ENCODE measurements around the gene COPS3. TPM values are rescaled to one million over a fixed set of nuclear protein-coding genes. Genes with fewer than 3 reads are reported as not detected.

COPS3 gene
- total RNA-seq, 4 donors from 2014 or later: 28.9 to 78.2 (median 60.0) TPM

DNA sequence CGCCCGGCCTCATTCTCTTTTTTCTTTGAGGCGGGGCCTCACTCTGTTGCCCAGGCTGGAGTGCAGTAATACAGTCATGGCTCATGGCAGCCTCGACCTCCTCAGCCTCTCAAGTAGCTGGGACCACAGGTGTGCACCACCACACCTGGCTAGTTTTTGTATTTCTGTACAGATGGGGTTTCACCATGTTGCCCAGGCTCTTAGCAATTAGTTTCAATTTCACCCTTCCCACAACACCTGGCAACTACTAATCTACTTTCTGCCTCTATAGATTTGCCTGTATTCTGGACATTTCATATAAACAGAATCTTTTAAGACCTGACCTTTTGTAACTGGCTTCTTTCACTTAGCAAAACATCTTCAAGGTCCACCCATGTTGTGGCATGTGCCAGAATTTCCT lies 14.1 kb upstream of the COPS3 start:
- Histone ChIP-seq H3K4me3 (no peak overlapping the region), H3K27ac (peak overlapping the region in 1 of 4 donors; percentile 12), H3K27me3 (no peaks in the 10 kb centered on the region), H3K9me3 (no peaks in the 10 kb centered on the region), H3K36me3 (no peaks in the 10 kb centered on the region), H3K4me1 (no peaks in the 10 kb centered on the region)
- no peak for DNase-seq
- intact Hi-C loops (cut with DNase I; ENCODE audit: low total_unique reads): no loop called here
- TF ChIP-seq POLR2AphosphoS5 (IDR thresholded peaks at IDR 0.05) (no peak), POLR2A (IDR thresholded peaks at IDR 0.05) (no peak), EP300 (IDR thresholded peaks at IDR 0.05; ENCODE audit: low read depth) (no peak)
- TF ChIP-seq, protein P1, sequence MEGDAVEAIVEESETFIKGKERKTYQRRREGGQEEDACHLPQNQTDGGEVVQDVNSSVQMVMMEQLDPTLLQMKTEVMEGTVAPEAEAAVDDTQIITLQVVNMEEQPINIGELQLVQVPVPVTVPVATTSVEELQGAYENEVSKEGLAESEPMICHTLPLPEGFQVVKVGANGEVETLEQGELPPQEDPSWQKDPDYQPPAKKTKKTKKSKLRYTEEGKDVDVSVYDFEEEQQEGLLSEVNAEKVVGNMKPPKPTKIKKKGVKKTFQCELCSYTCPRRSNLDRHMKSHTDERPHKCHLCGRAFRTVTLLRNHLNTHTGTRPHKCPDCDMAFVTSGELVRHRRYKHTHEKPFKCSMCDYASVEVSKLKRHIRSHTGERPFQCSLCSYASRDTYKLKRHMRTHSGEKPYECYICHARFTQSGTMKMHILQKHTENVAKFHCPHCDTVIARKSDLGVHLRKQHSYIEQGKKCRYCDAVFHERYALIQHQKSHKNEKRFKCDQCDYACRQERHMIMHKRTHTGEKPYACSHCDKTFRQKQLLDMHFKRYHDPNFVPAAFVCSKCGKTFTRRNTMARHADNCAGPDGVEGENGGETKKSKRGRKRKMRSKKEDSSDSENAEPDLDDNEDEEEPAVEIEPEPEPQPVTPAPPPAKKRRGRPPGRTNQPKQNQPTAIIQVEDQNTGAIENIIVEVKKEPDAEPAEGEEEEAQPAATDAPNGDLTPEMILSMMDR (IDR thresholded peaks at IDR 0.05): no peak
- 92% methylated on average over 4 of the region's 4 CpGs; no CpG with 5 or more reads in 1 of the 2 donors for WGBS, 2 donors (ENCODE audit: low coverage in 1 of 2)
- in situ Hi-C loops (cut with MboI; ENCODE audit: low pct_ligation_motif_present in 1 of 4, low pct_unique_long_range_greater_than_20kb in 1 of 4, low sequenced_read_pairs in 3 of 4): no loop called here

DNA sequence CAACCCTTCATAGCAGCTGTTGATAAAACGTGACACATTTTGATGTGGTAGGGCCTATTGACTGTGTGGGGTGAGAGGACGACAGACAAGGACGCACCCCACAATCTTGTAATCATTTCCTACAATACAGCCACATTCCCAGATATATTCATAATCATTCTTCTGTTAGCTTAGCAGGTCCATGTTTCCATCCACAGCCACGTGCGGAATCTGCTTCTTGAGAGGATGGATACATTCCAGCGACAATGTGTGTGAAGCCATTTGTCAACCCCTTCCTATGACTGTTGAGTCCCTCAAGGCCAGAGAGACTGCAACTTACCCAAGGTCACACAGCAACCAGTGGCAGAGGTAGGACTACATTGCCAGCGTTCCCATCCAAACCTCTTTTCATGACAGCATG lies 8.7 kb upstream of the COPS3 start:
- in situ Hi-C loops (cut with MboI; ENCODE audit: low pct_ligation_motif_present in 1 of 4, low pct_unique_long_range_greater_than_20kb in 1 of 4, low sequenced_read_pairs in 3 of 4) (no loop called here), intact Hi-C loops (cut with DNase I; ENCODE audit: low total_unique reads) (no loop called here)
- DNase-seq: no peak
- no peaks in the 10 kb centered on the region for H3K27me3 ChIP-seq
- no peaks in the 10 kb centered on the region for H3K4me1 ChIP-seq
- no peaks in the 10 kb centered on the region for H3K9me3 ChIP-seq
- H3K27ac ChIP-seq: no peak overlapping the region
- TF ChIP-seq EP300 (IDR thresholded peaks at IDR 0.05; ENCODE audit: low read depth) (no peak), POLR2A (IDR thresholded peaks at IDR 0.05) (no peak), POLR2AphosphoS5 (IDR thresholded peaks at IDR 0.05) (no peak)
- TF ChIP-seq, protein P1 (IDR thresholded peaks at IDR 0.05): no peak
- WGBS, 2 donors (ENCODE audit: low coverage in 1 of 2): 70 to 84% methylated on average over 5 to 7 of the region's 7 CpGs
- no peak overlapping the region for H3K4me3 ChIP-seq
- H3K36me3 ChIP-seq: no peaks in the 10 kb centered on the region

DNA sequence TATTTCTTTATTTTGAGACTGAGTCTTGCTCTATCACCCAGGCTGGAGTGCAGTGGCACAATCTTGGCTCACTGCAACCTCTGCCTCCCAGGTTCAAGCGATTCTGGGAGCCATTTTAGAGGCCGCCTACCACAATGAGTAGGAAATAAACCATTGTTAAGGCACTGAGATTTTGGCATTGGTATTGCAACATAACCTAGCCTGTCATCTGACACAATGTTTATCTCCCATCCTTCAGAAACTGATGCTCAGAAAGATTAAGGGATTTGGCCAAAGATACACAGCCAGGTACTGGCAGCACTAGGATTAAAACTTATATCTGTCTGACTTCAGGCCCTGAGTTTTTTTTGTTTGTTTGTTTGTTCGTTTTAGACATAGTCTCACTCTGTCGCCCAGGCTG lies 8.0 kb upstream of the COPS3 start:
- no peak overlapping the region for H3K27ac ChIP-seq
- WGBS, 2 donors (ENCODE audit: low coverage in 1 of 2): 86 to 100% methylated on average over 1 to 4 of the region's 4 CpGs
- in situ Hi-C loops (cut with MboI; ENCODE audit: low pct_ligation_motif_present in 1 of 4, low pct_unique_long_range_greater_than_20kb in 1 of 4, low sequenced_read_pairs in 3 of 4): no loop called here
- intact Hi-C loops (cut with DNase I; ENCODE audit: low total_unique reads): no loop called here
- no peak for DNase-seq
- no peaks in the 10 kb centered on the region for H3K9me3 ChIP-seq
- H3K4me3 ChIP-seq: no peak overlapping the region
- no peaks in the 10 kb centered on the region for H3K27me3 ChIP-seq
- H3K4me1 ChIP-seq: no peaks in the 10 kb centered on the region
- H3K36me3 ChIP-seq: no peaks in the 10 kb centered on the region
- TF ChIP-seq, protein P1 (IDR thresholded peaks at IDR 0.05): no peak
- TF ChIP-seq POLR2A (IDR thresholded peaks at IDR 0.05) (no peak), POLR2AphosphoS5 (IDR thresholded peaks at IDR 0.05) (no peak), EP300 (IDR thresholded peaks at IDR 0.05; ENCODE audit: low read depth) (no peak)

DNA sequence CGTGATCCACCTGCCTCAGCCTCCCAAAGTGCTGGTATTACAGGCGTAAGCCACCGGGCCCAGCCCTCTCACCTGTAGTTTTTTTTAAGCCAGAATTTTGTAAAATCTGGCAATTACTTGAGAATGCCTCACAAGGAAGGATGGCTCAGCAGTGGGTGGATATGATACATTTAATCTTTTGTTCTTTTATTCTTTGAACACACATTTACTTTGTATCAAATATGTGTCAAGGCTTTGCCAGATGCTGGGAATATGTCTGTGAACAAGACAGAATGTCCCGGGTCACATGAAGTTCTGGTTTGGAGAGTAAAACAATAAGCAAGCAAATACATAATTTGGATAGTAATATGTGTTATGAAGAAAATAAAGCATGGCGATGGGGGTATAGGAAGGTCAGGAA lies 4.9 kb upstream of the COPS3 start:
- in situ Hi-C loops (cut with MboI; ENCODE audit: low pct_ligation_motif_present in 1 of 4, low pct_unique_long_range_greater_than_20kb in 1 of 4, low sequenced_read_pairs in 3 of 4) (no loop called here), intact Hi-C loops (cut with DNase I; ENCODE audit: low total_unique reads) (no loop called here)
- DNase-seq: no peak
- no peak for TF ChIP-seq POLR2A (IDR thresholded peaks at IDR 0.05)
- no peak for TF ChIP-seq POLR2AphosphoS5 (IDR thresholded peaks at IDR 0.05)
- TF ChIP-seq, protein P1 (IDR thresholded peaks at IDR 0.05): no peak
- TF ChIP-seq EP300 (IDR thresholded peaks at IDR 0.05; ENCODE audit: low read depth): no peak
- Histone ChIP-seq H3K27me3 (no peaks in the 10 kb centered on the region), H3K27ac (no peak overlapping the region), H3K9me3 (no peaks in the 10 kb centered on the region), H3K36me3 (no peaks in the 10 kb centered on the region), H3K4me3 (no peak overlapping the region), H3K4me1 (peaks cover 0 to 4% (median 2%) of the 10 kb centered on the region in 4 donors)
- 89 to 98% methylated on average over 5 of the region's 5 CpGs for WGBS, 2 donors (ENCODE audit: low coverage in 1 of 2)
